Loucy (cell line): ENCODE data around the gene AURKAIP1.

ENCODE experiments used
- H2AFZ ChIP-seq: fragments of 200-600 bp; sonication (generic); 2 replicates; pipeline ENCODE4 v1.6.0; 2016; ENCODE audit warnings: antibody characterized with exemption, mild to moderate bottlenecking, low read length, moderate library complexity
- H3F3A ChIP-seq: fragments of 200-600 bp; 2 replicates; pipeline ENCODE4 v1.6.0; 2016; ENCODE audit warnings: antibody characterized with exemption, low read depth, mild to moderate bottlenecking
- H3K27me3 ChIP-seq: fragments of 200-600 bp; sonication (generic); 2 replicates; pipeline ENCODE4 v1.6.1; 2014; ENCODE audit warnings: low read length, mild to moderate bottlenecking; ENCODE audit not compliant: insufficient read depth, poor library complexity, severe bottlenecking
- H3K36me3 ChIP-seq: fragments of 200-600 bp; sonication (generic); 2 replicates; pipeline ENCODE4 v1.6.1; 2016; ENCODE audit warnings: low read length; ENCODE audit not compliant: insufficient read depth
- H3K4me1 ChIP-seq: fragments of 200-600 bp; sonication (generic); 2 replicates; pipeline ENCODE4 v1.5.1; 2014; ENCODE audit warnings: low read length, mild to moderate bottlenecking; ENCODE audit not compliant: insufficient read depth, poor library complexity, severe bottlenecking
- H3K4me2 ChIP-seq: fragments of 200-600 bp; sonication (generic); 2 replicates; pipeline ENCODE4 v1.6.0; 2014; ENCODE audit warnings: antibody characterized with exemption, low read length, low read depth, mild to moderate bottlenecking; ENCODE audit not compliant: poor library complexity, severe bottlenecking
- H3K4me3 ChIP-seq: fragments of 200-600 bp; sonication (generic); 2 replicates; pipeline ENCODE4 v1.5.1; 2014; ENCODE audit warnings: low read length, mild to moderate bottlenecking, mixed read lengths; ENCODE audit not compliant: poor library complexity, severe bottlenecking
- H3K79me2 ChIP-seq: fragments of 200-600 bp; sonication (generic); 2 replicates; pipeline ENCODE4 v1.6.1; 2014; ENCODE audit warnings: low read length; ENCODE audit not compliant: insufficient read depth
- H3K9ac ChIP-seq: fragments of 200-600 bp; sonication (generic); 2 replicates; pipeline ENCODE4 v1.6.0; 2014; ENCODE audit warnings: mild to moderate bottlenecking, low read depth, low read length, moderate library complexity; ENCODE audit not compliant: poor library complexity, severe bottlenecking
- H3K9me2 ChIP-seq: fragments of 200-600 bp; sonication (generic); replicated peaks from 2 replicates; pipeline ENCODE4 v1.6.1; 2016; ENCODE audit warnings: low read depth, low read length, mixed read lengths
- H3K9me3 ChIP-seq: fragments of 200-600 bp; sonication (generic); 2 replicates; pipeline ENCODE4 v1.6.1; 2014; ENCODE audit warnings: mild to moderate bottlenecking, antibody characterized with exemption, low read length, low read depth; ENCODE audit not compliant: insufficient read depth
- H4K20me1 ChIP-seq: fragments of 200-600 bp; sonication (generic); 2 replicates; pipeline ENCODE4 v1.6.0; 2014; ENCODE audit warnings: antibody characterized with exemption, low read length, mild to moderate bottlenecking; ENCODE audit not compliant: insufficient read depth, poor library complexity, severe bottlenecking
- EZH2phosphoT487 ChIP-seq: fragments of 200-600 bp; IDR thresholded peaks from 2 replicates; pipeline ENCODE4 v1.6.1; 2018; ENCODE audit warnings: antibody characterized with exemption, mild to moderate bottlenecking, moderate library complexity, borderline replicate concordance
- TF ChIP-seq, protein P1 (sequence below): fragments of 200-600 bp; sonication (generic); conservative IDR thresholded peaks from 2 replicates; pipeline ENCODE4 v1.5.1; 2014; ENCODE audit warnings: mild to moderate bottlenecking, antibody characterized with exemption, low read length

Gene AURKAIP1

GRCh38 chr1:1377540-1378205, 2.7 kb upstream of the AURKAIP1 start:
- H3K4me2 ChIP-seq = no peak overlapping the region
- H4K20me1 ChIP-seq = peaks cover 11% of the 10 kb centered on the region
- no peaks in the 10 kb centered on the region for H3F3A ChIP-seq
- no peak overlapping the region for H3K4me3 ChIP-seq
- H3K9me3 ChIP-seq = no peaks in the 10 kb centered on the region
- H3K36me3 ChIP-seq = no peaks in the 10 kb centered on the region
- peaks cover 27% of the 10 kb centered on the region for H3K4me1 ChIP-seq
- H3K9me2 ChIP-seq = no peaks in the 10 kb centered on the region
- H3K79me2 ChIP-seq = peaks cover 33% of the 10 kb centered on the region
- H2AFZ ChIP-seq = no peak overlapping the region
- H3K27me3 ChIP-seq = no peaks in the 10 kb centered on the region
- H3K9ac ChIP-seq = no peak overlapping the region
- TF ChIP-seq, protein P1, sequence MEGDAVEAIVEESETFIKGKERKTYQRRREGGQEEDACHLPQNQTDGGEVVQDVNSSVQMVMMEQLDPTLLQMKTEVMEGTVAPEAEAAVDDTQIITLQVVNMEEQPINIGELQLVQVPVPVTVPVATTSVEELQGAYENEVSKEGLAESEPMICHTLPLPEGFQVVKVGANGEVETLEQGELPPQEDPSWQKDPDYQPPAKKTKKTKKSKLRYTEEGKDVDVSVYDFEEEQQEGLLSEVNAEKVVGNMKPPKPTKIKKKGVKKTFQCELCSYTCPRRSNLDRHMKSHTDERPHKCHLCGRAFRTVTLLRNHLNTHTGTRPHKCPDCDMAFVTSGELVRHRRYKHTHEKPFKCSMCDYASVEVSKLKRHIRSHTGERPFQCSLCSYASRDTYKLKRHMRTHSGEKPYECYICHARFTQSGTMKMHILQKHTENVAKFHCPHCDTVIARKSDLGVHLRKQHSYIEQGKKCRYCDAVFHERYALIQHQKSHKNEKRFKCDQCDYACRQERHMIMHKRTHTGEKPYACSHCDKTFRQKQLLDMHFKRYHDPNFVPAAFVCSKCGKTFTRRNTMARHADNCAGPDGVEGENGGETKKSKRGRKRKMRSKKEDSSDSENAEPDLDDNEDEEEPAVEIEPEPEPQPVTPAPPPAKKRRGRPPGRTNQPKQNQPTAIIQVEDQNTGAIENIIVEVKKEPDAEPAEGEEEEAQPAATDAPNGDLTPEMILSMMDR = no peak
- no peak for TF ChIP-seq EZH2phosphoT487

DNA sequence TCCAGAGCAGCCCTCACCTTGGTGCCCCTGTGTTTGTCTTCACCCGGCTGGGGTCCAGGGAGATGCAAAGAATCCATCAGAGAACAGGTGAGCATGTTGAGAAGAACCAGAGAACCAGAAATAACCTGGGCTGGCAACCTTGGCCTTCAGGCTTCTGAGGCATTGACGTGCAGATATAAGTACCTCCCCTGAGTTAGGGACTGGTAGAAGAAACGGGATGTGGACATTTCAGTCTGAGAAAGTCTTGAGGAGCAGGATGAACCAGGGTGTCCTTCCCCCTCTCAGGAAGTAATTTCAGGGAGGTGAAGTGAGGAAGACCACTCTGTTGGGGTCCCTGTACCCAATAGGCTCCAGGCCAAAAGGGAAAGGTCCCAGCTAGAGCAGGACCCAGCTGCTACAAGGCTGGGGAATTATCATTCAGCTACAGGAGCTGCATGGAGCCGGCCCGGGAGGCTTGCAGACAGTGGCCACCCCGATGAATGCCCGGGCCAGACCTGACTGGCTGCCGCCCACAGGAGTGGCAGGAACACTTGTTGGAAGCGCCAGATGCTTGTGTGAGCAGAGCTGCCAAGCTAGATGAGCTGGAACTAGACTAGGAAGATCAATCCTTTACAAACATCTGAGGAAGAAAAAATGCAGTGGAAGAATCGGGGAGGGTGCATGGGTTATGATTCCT, 1.7 kb upstream of the AURKAIP1 start:
- Histone ChIP-seq H3K79me2 (peaks cover 38% of the 10 kb centered on the region), H3K4me1 (peaks cover 30% of the 10 kb centered on the region), H3K36me3 (no peaks in the 10 kb centered on the region), H3K9me2 (no peaks in the 10 kb centered on the region), H3K9me3 (no peaks in the 10 kb centered on the region), H4K20me1 (peaks cover 14% of the 10 kb centered on the region), H3K4me2 (peak overlapping the region; percentile 98), H3F3A (no peaks in the 10 kb centered on the region), H3K9ac (peak overlapping the region; percentile 84), H3K4me3 (peak overlapping the region; percentile 92), H3K27me3 (no peaks in the 10 kb centered on the region), H2AFZ (no peak overlapping the region)
- TF ChIP-seq, protein P1 = no peak
- no peak for TF ChIP-seq EZH2phosphoT487

DNA sequence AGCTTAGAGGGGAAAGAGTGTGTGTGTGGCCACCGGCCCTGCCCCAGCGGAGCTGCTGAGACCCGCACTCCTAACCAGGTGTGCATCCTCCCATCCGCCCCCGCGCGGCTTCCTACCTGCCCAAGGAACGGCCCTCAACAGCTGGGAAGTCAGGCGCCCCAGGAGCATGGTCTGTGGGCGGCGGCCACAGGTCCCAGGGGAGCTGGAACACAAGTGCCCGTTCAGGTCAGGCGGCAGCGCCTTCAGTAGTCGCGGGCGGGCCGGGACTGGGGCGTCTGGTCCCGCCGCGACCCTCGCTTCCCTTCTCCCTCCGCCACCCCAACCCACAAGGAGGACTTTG, 448 bp downstream of the AURKAIP1 start:
- no peaks in the 10 kb centered on the region for H3K27me3 ChIP-seq
- no peaks in the 10 kb centered on the region for H3K9me2 ChIP-seq
- H3K4me1 ChIP-seq = peaks cover 40% of the 10 kb centered on the region
- H3K79me2 ChIP-seq = peaks cover 40% of the 10 kb centered on the region
- H3F3A ChIP-seq = no peaks in the 10 kb centered on the region
- H3K9me3 ChIP-seq = no peaks in the 10 kb centered on the region
- peaks cover 26% of the 10 kb centered on the region for H4K20me1 ChIP-seq
- no peaks in the 10 kb centered on the region for H3K36me3 ChIP-seq
- TF ChIP-seq EZH2phosphoT487 = no peak
- TF ChIP-seq, protein P1 = no peak
- peak overlapping the region; percentile 78 for H2AFZ ChIP-seq
- H3K9ac ChIP-seq = peak overlapping the region; percentile 97
- peak overlapping the region; percentile 99 for H3K4me2 ChIP-seq
- peak overlapping the region; percentile 92 for H3K4me3 ChIP-seq
